SK-N-SH (cell line): Measurements from ENCODE around the gene PLD2. TPM values are rescaled to one million over a fixed set of nuclear protein-coding genes. Genes with fewer than 3 reads are reported as not detected.

Experiments
- CTCF ChIA-PET: fragments of 300-600, 350-600 bp; formaldehyde crosslinking; extraction: SDS; loops from one replicate; lab custom pipeline; 2021; lab: Yijun Ruan, JAX
- POLR2A ChIA-PET: fragments of 350-600 bp; sonication (Branson Sonifier 250); formaldehyde crosslinking; extraction: SDS; loops from one replicate; lab custom pipeline; 2020; ENCODE audit warnings: antibody characterized with exemption, inconsistent platforms; lab: Yijun Ruan, JAX
- DNase-seq: peaks from one replicate; pipeline ENCODE4 v3.0.0; 2012
- H2AFZ ChIP-seq: fragments of 200-600 bp; sonication (generic); 2 replicates; pipeline ENCODE4 v1.8.1; 2016; ENCODE audit warnings: antibody characterized with exemption, mild to moderate bottlenecking, low read depth
- H3F3A ChIP-seq: fragments of 200-600 bp; sonication (generic); replicated peaks from 2 replicates; pipeline ENCODE3; 2016; ENCODE audit warnings: antibody characterized with exemption, mild to moderate bottlenecking; ENCODE audit not compliant: insufficient read depth
- H3K27ac ChIP-seq, 2 experiments: fragments of 200-500 bp in 1 of 2; fragments of 200-600 bp in 1 of 2; sonication (Bioruptor generic) in 1 of 2; sonication (generic), shearing (Covaris generic) in 1 of 2; 2 replicates each; pipeline versions ENCODE4 v1.5.1 to v1.6.1; 2014 to 2016; ENCODE audit warnings: low read depth in 2 of 2, inconsistent platforms in 1 of 2, low read length in 1 of 2, mild to moderate bottlenecking in 1 of 2, mixed read lengths in 1 of 2
- H3K27me3 ChIP-seq: fragments of 200-600 bp; sonication (generic), shearing (Covaris generic); 2 replicates; pipeline ENCODE4 v1.6.1; 2016; ENCODE audit warnings: mixed run types; ENCODE audit not compliant: insufficient read depth
- H3K36me3 ChIP-seq, 2 experiments: fragments of 200-500 bp in 1 of 2; fragments of 200-600 bp in 1 of 2; sonication (Bioruptor generic) in 1 of 2; sonication (generic) in 1 of 2; replicated peaks in 1 of 2; 2 replicates each; pipeline versions ENCODE3 to v1.5.1; 2014 to 2016; ENCODE audit warnings: low read length in 1 of 2, mild to moderate bottlenecking in 1 of 2; ENCODE audit not compliant: insufficient read depth in 2 of 2, control insufficient read depth in 1 of 2
- H3K4me1 ChIP-seq, 2 experiments: fragments of 200-500 bp in 1 of 2; fragments of 200-600 bp in 1 of 2; sonication (Bioruptor generic) in 1 of 2; sonication (generic), shearing (Covaris generic) in 1 of 2; 2 replicates each; pipeline versions ENCODE4 v1.5.1 to v1.6.1; 2014 to 2016; ENCODE audit warnings: low read depth in 1 of 2, low read length in 1 of 2, mixed run types in 1 of 2; ENCODE audit not compliant: insufficient read depth in 2 of 2, control insufficient read depth in 1 of 2
- H3K4me2 ChIP-seq: fragments of 200-600 bp; sonication (generic), shearing (Covaris generic); 2 replicates; pipeline ENCODE4 v1.6.1; 2017; ENCODE audit warnings: mixed run types
- H3K4me3 ChIP-seq, 2 experiments: fragments of 200-500 bp in 1 of 2; fragments of 200-600 bp in 1 of 2; sonication (Bioruptor generic) in 1 of 2; sonication (generic), shearing (Covaris generic) in 1 of 2; 2 replicates each; pipeline versions ENCODE4 v1.5.1 to v1.8.1; 2014 to 2016; ENCODE audit warnings: low read depth in 2 of 2, inconsistent platforms in 1 of 2, low read length in 1 of 2, mild to moderate bottlenecking in 1 of 2, mixed read lengths in 1 of 2, moderate library complexity in 1 of 2
- H3K79me2 ChIP-seq: fragments of 200-600 bp; sonication (generic); 2 replicates; pipeline ENCODE4 v1.8.1; 2017; ENCODE audit warnings: mild to moderate bottlenecking; ENCODE audit not compliant: insufficient read depth
- H3K9ac ChIP-seq: fragments of 200-600 bp; sonication (generic); 2 replicates; pipeline ENCODE4 v1.6.1; 2017; ENCODE audit warnings: mixed run types
- H3K9me2 ChIP-seq: fragments of 200-600 bp; sonication (generic); 2 replicates; pipeline ENCODE4 v1.6.1; 2017; ENCODE audit warnings: mixed run types
- H3K9me3 ChIP-seq: fragments of 200-600 bp; sonication (generic); 2 replicates; pipeline ENCODE4 v1.6.1; 2017; ENCODE audit warnings: mixed run types, mild to moderate bottlenecking, moderate library complexity
- H4K20me1 ChIP-seq: fragments of 200-600 bp; sonication (generic); 2 replicates; pipeline ENCODE4 v1.6.1; 2017; ENCODE audit warnings: mild to moderate bottlenecking, mixed run types; ENCODE audit not compliant: insufficient read depth
- CHD2 ChIP-seq: fragments of 150-350 bp; IDR thresholded peaks from 2 replicates; pipeline ENCODE4 v1.6.1; 2018; ENCODE audit warnings: low read length; ENCODE audit not compliant: partially characterized antibody
- CTCF ChIP-seq: fragments of 200-600 bp; sonication (generic); IDR thresholded peaks from 2 replicates; pipeline ENCODE4 v1.6.1; 2017; ENCODE audit warnings: antibody characterized with exemption, mild to moderate bottlenecking, moderate library complexity
- ELF1 ChIP-seq: IDR thresholded peaks from 2 replicates; pipeline ENCODE4 v1.4.0; 2012
- EP300 ChIP-seq, 2 experiments: IDR thresholded peaks; 2 replicates each; pipeline versions ENCODE4 v1.4.0 to v1.6.1; 2012; ENCODE audit warnings: borderline replicate concordance in 1 of 2, low read depth in 1 of 2, low read length in 1 of 2
- EZH2phosphoT487 ChIP-seq: fragments of 200-600 bp; sonication (generic); IDR thresholded peaks from 2 replicates; pipeline ENCODE4 v1.6.1; 2017; ENCODE audit warnings: low read depth, mixed run types, mild to moderate bottlenecking, antibody characterized with exemption, moderate library complexity, borderline replicate concordance
- FOSL2 ChIP-seq: IDR thresholded peaks from 2 replicates; pipeline ENCODE4 v1.4.0; 2012; ENCODE audit warnings: low read depth, mild to moderate bottlenecking, moderate library complexity, borderline replicate concordance
- FOXJ3 ChIP-seq: sonication (generic); formaldehyde crosslinking; IDR thresholded peaks from 2 replicates; pipeline ENCODE4 v1.5.1; 2020; ENCODE audit warnings: mild to moderate bottlenecking, missing genetic modification reagents
- MXI1 ChIP-seq: IDR thresholded peaks from 2 replicates; pipeline ENCODE4 v1.6.1; 2012; ENCODE audit warnings: mild to moderate bottlenecking, low read depth, low read length, improper control_type of control experiment
- NFIC ChIP-seq: IDR thresholded peaks from 2 replicates; pipeline ENCODE4 v1.4.0; 2012; ENCODE audit warnings: borderline replicate concordance
- NRF1 ChIP-seq: IDR thresholded peaks from 2 replicates; pipeline ENCODE4 v1.6.1; 2012; ENCODE audit warnings: low read depth, mild to moderate bottlenecking, low read length
- RXRA ChIP-seq: IDR thresholded peaks from 2 replicates; pipeline ENCODE4 v1.4.0; 2012; ENCODE audit warnings: low read depth, mild to moderate bottlenecking, borderline replicate concordance
- TCF12 ChIP-seq: IDR thresholded peaks from 2 replicates; pipeline ENCODE4 v1.4.0; 2012
- USF2 ChIP-seq: fragments of 150-350 bp; IDR thresholded peaks from 2 replicates; pipeline ENCODE4 v1.6.1; 2017; ENCODE audit warnings: antibody characterized with exemption, low read length, low read depth, borderline replicate concordance
- WGBS: methylation state at CpG from one replicate; pipeline ENCODE4 v1.1.6; 2017; ENCODE audit warnings: low lambda C conversion rate; 5-methylcytosine and 5-hydroxymethylcytosine counted together
- polyA plus RNA-seq, 3 experiments: library from polyadenylated mRNA; depleted of rRNA; stranded (reverse); fragments of >200 nt; gene quantifications; 2 replicates each; pipeline ENCODE4 v1.2.3, GENCODE V29; 2012
- TF ChIP-seq, protein P1 (sequence below): IDR thresholded peaks from 2 replicates; pipeline ENCODE4 v1.4.0; 2012; ENCODE audit warnings: low read depth, borderline replicate concordance
- TF ChIP-seq, protein P2 (sequence below): IDR thresholded peaks from 2 replicates; pipeline ENCODE4 v1.4.0; 2012; ENCODE audit warnings: low read depth, borderline replicate concordance

The PLD2 gene
- polyA plus RNA-seq, 1 of the 3 experiments (the other 2 are of a cell fraction): 42.5 TPM

DNA sequence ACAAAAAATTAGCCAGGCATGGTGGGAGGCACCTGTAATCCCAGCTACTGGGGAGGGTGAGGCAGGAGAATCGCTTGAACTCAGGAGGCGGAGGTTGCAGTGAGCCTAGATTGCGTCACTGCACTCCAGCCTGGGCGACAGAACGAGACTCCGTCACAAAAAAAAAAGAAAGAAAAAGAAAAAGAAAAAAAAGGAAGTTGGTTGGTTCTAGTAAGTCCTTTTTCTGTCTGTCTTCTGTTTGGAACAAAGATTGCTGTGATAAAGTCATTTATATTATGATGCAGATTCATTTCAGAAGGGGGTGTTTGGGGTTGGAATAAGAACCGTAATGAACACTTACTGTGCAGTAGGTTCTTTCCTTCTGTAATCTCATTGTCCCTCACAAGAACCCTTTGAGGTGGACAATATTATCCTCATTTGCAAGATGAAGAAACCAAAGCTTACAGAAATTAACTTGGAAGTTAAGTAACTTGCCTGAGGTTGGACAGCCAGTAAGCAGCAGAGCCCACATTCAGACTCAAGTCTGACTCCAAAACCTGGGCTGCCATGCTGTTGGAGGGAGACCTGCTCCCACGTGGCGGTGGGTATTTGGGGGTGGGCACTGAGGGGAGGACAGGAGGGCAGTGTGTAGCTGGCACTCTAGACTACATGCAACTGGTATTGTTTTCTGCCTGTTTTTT, 36.5 kb downstream of the PLD2 start:
- H3K79me2 ChIP-seq: peaks cover 96% of the 10 kb centered on the region
- no peak overlapping the region; a peak in 1 of 4 replicates for H3K27ac ChIP-seq
- no peak for DNase-seq
- H2AFZ ChIP-seq: no peak overlapping the region
- no peaks in the 10 kb centered on the region for H3F3A ChIP-seq
- H4K20me1 ChIP-seq: peaks cover 76% of the 10 kb centered on the region
- POLR2A ChIA-PET: no interaction called here
- H3K9ac ChIP-seq: no peak overlapping the region
- no peak overlapping the region for H3K4me3 ChIP-seq
- WGBS: 85% methylated on average over 9 of the region's 9 CpGs
- CTCF ChIA-PET: interaction anchor here (1.7 to 2.4 kb wide), 2 partner anchors 37 to 54 kb away, joined by 4 to 5 read pairs; partner anchors contain the start of gene GLTPD2
- no peaks in the 10 kb centered on the region for H3K9me2 ChIP-seq
- H3K27me3 ChIP-seq: no peaks in the 10 kb centered on the region
- H3K9me3 ChIP-seq: no peaks in the 10 kb centered on the region
- TF ChIP-seq CTCF (no peak), FOSL2 (no peak), EZH2phosphoT487 (no peak), CHD2 (no peak), EP300 (IDR thresholded peaks at IDR 0.05; ENCODE audit: borderline replicate concordance in 1 of 2, low read depth in 1 of 2, low read length in 1 of 2) (no peak), ELF1 (no peak), MXI1 (no peak), NFIC (no peak), USF2 (no peak), FOXJ3 (CRISPR knock-in tag) (no peak), TCF12 (no peak), NRF1 (no peak), RXRA (no peak)
- TF ChIP-seq, protein P1, sequence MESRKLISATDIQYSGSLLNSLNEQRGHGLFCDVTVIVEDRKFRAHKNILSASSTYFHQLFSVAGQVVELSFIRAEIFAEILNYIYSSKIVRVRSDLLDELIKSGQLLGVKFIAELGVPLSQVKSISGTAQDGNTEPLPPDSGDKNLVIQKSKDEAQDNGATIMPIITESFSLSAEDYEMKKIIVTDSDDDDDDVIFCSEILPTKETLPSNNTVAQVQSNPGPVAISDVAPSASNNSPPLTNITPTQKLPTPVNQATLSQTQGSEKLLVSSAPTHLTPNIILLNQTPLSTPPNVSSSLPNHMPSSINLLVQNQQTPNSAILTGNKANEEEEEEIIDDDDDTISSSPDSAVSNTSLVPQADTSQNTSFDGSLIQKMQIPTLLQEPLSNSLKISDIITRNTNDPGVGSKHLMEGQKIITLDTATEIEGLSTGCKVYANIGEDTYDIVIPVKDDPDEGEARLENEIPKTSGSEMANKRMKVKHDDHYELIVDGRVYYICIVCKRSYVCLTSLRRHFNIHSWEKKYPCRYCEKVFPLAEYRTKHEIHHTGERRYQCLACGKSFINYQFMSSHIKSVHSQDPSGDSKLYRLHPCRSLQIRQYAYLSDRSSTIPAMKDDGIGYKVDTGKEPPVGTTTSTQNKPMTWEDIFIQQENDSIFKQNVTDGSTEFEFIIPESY: no peak
- TF ChIP-seq, protein P2, sequence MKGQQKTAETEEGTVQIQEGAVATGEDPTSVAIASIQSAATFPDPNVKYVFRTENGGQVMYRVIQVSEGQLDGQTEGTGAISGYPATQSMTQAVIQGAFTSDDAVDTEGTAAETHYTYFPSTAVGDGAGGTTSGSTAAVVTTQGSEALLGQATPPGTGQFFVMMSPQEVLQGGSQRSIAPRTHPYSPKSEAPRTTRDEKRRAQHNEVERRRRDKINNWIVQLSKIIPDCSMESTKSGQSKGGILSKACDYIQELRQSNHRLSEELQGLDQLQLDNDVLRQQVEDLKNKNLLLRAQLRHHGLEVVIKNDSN: no peak
- peaks cover 0 to 1% of the 10 kb centered on the region in 2 experiments for H3K36me3 ChIP-seq
- peaks cover 2 to 3% of the 10 kb centered on the region in 2 experiments; a peak in 1 of 4 replicates for H3K4me1 ChIP-seq
- H3K4me2 ChIP-seq: no peak overlapping the region
